IMR-90 (cell line): ENCODE results near the gene JAKMIP2. TPM values are rescaled to one million over a fixed set of nuclear protein-coding genes. Genes with fewer than 3 reads are reported as not detected.

Source experiments
- ATAC-seq: fragments of 200-7000 bp; cut with Tn5 transposase; 2 replicates; pipeline ENCODE4 v1.9.1; 2020; ENCODE audit warnings: low read depth, mild to moderate bottlenecking, moderate library complexity
- BruUV-seq: library from RNA; stranded (reverse); fragments of 400-500 nt; replicated peaks from 2 replicates; lab custom pipeline; 2021; lab: Mats Ljungman, UMichigan
- CTCF ChIA-PET: fragments of 300-600 bp; formaldehyde crosslinking; extraction: SDS; loops from one replicate; lab custom pipeline; 2021; ENCODE audit warnings: antibody characterized with exemption; lab: Yijun Ruan, JAX
- POLR2A ChIA-PET: fragments of 300-600 bp; sonication (Branson Sonifier 250); formaldehyde crosslinking; loops from one replicate; lab custom pipeline; 2022; ENCODE audit warnings: antibody characterized with exemption; ENCODE audit not compliant: unreplicated experiment; lab: Charles Lee
- DNase-seq: peaks from one replicate; pipeline ENCODE4 v3.0.0; 2013
- H2AFZ ChIP-seq: replicated peaks from 2 replicates; pipeline ENCODE3; 2013; ENCODE audit warnings: low read length, mild to moderate bottlenecking; ENCODE audit not compliant: poor library complexity
- H2AK5ac ChIP-seq: 2 replicates; pipeline ENCODE4 v1.6.1; 2013; ENCODE audit warnings: low read depth, low read length, inconsistent platforms
- H2AK9ac ChIP-seq: replicated peaks from 2 replicates; pipeline ENCODE3; 2013; ENCODE audit warnings: mild to moderate bottlenecking, low read depth, low read length, moderate library complexity; ENCODE audit not compliant: poor library complexity
- H2BK120ac ChIP-seq: 2 replicates; pipeline ENCODE4 v1.6.1; 2013; ENCODE audit warnings: low read depth, low read length, inconsistent platforms
- H2BK15ac ChIP-seq: 3 replicates; pipeline ENCODE4 v1.6.1; 2013; ENCODE audit warnings: low read depth, low read length, inconsistent platforms
- H2BK20ac ChIP-seq: 2 replicates; pipeline ENCODE4 v1.6.1; 2013; ENCODE audit warnings: low read depth, mild to moderate bottlenecking, inconsistent platforms, low read length, moderate library complexity
- H2BK5ac ChIP-seq: 2 replicates; pipeline ENCODE4 v1.6.1; 2013; ENCODE audit warnings: mild to moderate bottlenecking, low read depth, low read length, inconsistent platforms; ENCODE audit not compliant: poor library complexity, severe bottlenecking
- H3K14ac ChIP-seq: replicated peaks from 2 replicates; pipeline ENCODE4 v1.6.1; 2013; ENCODE audit warnings: low read depth, low read length, inconsistent platforms
- H3K18ac ChIP-seq: 2 replicates; pipeline ENCODE4 v1.6.1; 2013; ENCODE audit warnings: low read depth, low read length, control low read depth
- H3K23ac ChIP-seq: 2 replicates; pipeline ENCODE4 v1.6.1; 2013; ENCODE audit warnings: low read depth, low read length, inconsistent platforms
- H3K27ac ChIP-seq: 2 replicates; pipeline ENCODE4 v1.5.1; 2013; ENCODE audit warnings: mild to moderate bottlenecking, control low read depth, low read length; ENCODE audit not compliant: insufficient read depth
- H3K27me3 ChIP-seq: 2 replicates; pipeline ENCODE4 v1.6.1; 2013; ENCODE audit warnings: low read length; ENCODE audit not compliant: control insufficient read depth, insufficient read depth
- H3K36me3 ChIP-seq: 2 replicates; pipeline ENCODE4 v1.6.1; 2013; ENCODE audit warnings: low read length, mixed read lengths; ENCODE audit not compliant: control insufficient read depth, insufficient read depth
- H3K4ac ChIP-seq: 2 replicates; pipeline ENCODE4 v1.6.1; 2013; ENCODE audit warnings: low read depth, low read length, inconsistent platforms
- H3K4me1 ChIP-seq: 2 replicates; pipeline ENCODE4 v1.6.1; 2013; ENCODE audit warnings: low read length, mixed read lengths; ENCODE audit not compliant: control insufficient read depth, insufficient read depth
- H3K4me2 ChIP-seq: 2 replicates; pipeline ENCODE4 v1.6.1; 2013; ENCODE audit warnings: low read depth, mild to moderate bottlenecking, control low read depth, low read length, moderate library complexity
- H3K4me3 ChIP-seq: 2 replicates; pipeline ENCODE4 v1.5.1; 2013; ENCODE audit warnings: low read depth, mild to moderate bottlenecking, control low read depth, low read length, moderate library complexity; ENCODE audit not compliant: insufficient read depth
- H3K56ac ChIP-seq: 2 replicates; pipeline ENCODE4 v1.6.1; 2013; ENCODE audit warnings: low read length, inconsistent platforms; ENCODE audit not compliant: insufficient read depth; ENCODE audit errors: extremely low read depth
- H3K79me1 ChIP-seq, 2 experiments: 2 replicates each; pipeline ENCODE4 v1.6.1; 2013; ENCODE audit warnings: low read length in 2 of 2, inconsistent platforms in 1 of 2, low read depth in 1 of 2
- H3K9ac ChIP-seq: 2 replicates; pipeline ENCODE4 v1.6.1; 2013; ENCODE audit warnings: low read depth, low read length, control low read depth
- H3K9me1 ChIP-seq: 2 replicates; pipeline ENCODE4 v1.6.1; 2013; ENCODE audit warnings: low read length, inconsistent platforms; ENCODE audit not compliant: insufficient read depth
- H3K9me3 ChIP-seq: 2 replicates; pipeline ENCODE4 v1.6.1; 2013; ENCODE audit warnings: low read length; ENCODE audit not compliant: control insufficient read depth, insufficient read depth
- H4K20me1 ChIP-seq: 2 replicates; pipeline ENCODE4 v1.6.1; 2013; ENCODE audit warnings: low read length, inconsistent platforms; ENCODE audit not compliant: insufficient read depth
- H4K5ac ChIP-seq: 2 replicates; pipeline ENCODE4 v1.6.1; 2013; ENCODE audit warnings: mild to moderate bottlenecking, low read depth, low read length, control low read depth
- H4K8ac ChIP-seq, 2 experiments: 2 replicates each; pipeline ENCODE4 v1.6.1; 2013; ENCODE audit warnings: low read depth in 2 of 2, low read length in 2 of 2, control low read depth in 1 of 2, inconsistent platforms in 1 of 2
- H4K91ac ChIP-seq: 2 replicates; pipeline ENCODE4 v1.6.1; 2013; ENCODE audit warnings: low read depth, low read length, inconsistent platforms; ENCODE audit not compliant: insufficient read depth
- CEBPB ChIP-seq: IDR thresholded peaks from 2 replicates; pipeline ENCODE4 v1.6.1; 2012; ENCODE audit warnings: low read depth, low read length, improper control_type of control experiment
- FOS ChIP-seq: fragments of 150-350 bp; IDR thresholded peaks from 2 replicates; pipeline ENCODE4 v1.6.1; 2016; ENCODE audit warnings: low read depth, low read length
- MAZ ChIP-seq: IDR thresholded peaks from 2 replicates; pipeline ENCODE4 v1.6.1; 2012; ENCODE audit warnings: low read depth, mild to moderate bottlenecking, low read length, improper control_type of control experiment, moderate library complexity, borderline replicate concordance
- MXI1 ChIP-seq: IDR thresholded peaks from 2 replicates; pipeline ENCODE4 v1.6.1; 2012; ENCODE audit warnings: low read depth, mild to moderate bottlenecking, low read length, moderate library complexity, borderline replicate concordance
- SMC3 ChIP-seq: fragments of 150-350 bp; IDR thresholded peaks from 2 replicates; pipeline ENCODE4 v1.6.1; 2016; ENCODE audit warnings: low read depth, mild to moderate bottlenecking, antibody characterized with exemption, low read length, moderate library complexity
- WGBS, 2 experiments: methylation state at CpG; one replicate each; pipeline versions ENCODE4 v1.1.5 to v1.1.7; 2013; ENCODE audit warnings: missing lambda C conversion rate in 2 of 2; ENCODE audit not compliant: insufficient read length in 1 of 2; ENCODE audit errors: extremely low coverage in 2 of 2; 5-methylcytosine and 5-hydroxymethylcytosine counted together
- dilution Hi-C: fragments of 300-500 bp; cut with HindIII; formaldehyde crosslinking; loops from one replicate; pipeline ENCODE4 v1.14.3; 2018; ENCODE audit warnings: low sequenced_read_pairs; ENCODE audit not compliant: unreplicated experiment
- in situ Hi-C: fragments of 300-500 bp; cut with MboI; formaldehyde crosslinking; loops from 3 replicates; pipeline ENCODE4 v1.14.3; 2019; ENCODE audit warnings: low sequenced_read_pairs, inconsistent platforms, mixed read lengths
- intact Hi-C: fragments of 100-400 bp; cut with micrococcal nuclease; formaldehyde crosslinking; loops from 2 replicates; pipeline ENCODE4 v1.10.0; 2022
- polyA plus RNA-seq, 3 experiments: library from polyadenylated mRNA; depleted of rRNA; stranded (reverse); fragments of >200 nt; gene quantifications; 2 replicates each; pipeline ENCODE4 v1.2.3, GENCODE V29; 2012; ENCODE audit warnings: low replicate concordance in 1 of 3
- total RNA-seq: library from RNA; depleted of rRNA; stranded (reverse); fragments of >200 nt; gene quantifications from 2 replicates; pipeline ENCODE4 v1.2.3, GENCODE V29; 2012
- TF ChIP-seq, protein P1 (sequence below): fragments of 150-350 bp; IDR thresholded peaks from 2 replicates; pipeline ENCODE4 v1.6.1; 2016; ENCODE audit warnings: low read depth, mild to moderate bottlenecking, low read length, moderate library complexity, borderline replicate concordance
- TF ChIP-seq, protein P2 (sequence below): conservative IDR thresholded peaks from 2 replicates; pipeline ENCODE4 v1.5.1; 2012; ENCODE audit warnings: mild to moderate bottlenecking, low read depth, low read length, improper control_type of control experiment

Gene JAKMIP2
- total and polyA plus RNA-seq, 2 of the 4 experiments (the other 2 are of a cell fraction), result under 0.01 TPM; not detected in 1

DNA sequence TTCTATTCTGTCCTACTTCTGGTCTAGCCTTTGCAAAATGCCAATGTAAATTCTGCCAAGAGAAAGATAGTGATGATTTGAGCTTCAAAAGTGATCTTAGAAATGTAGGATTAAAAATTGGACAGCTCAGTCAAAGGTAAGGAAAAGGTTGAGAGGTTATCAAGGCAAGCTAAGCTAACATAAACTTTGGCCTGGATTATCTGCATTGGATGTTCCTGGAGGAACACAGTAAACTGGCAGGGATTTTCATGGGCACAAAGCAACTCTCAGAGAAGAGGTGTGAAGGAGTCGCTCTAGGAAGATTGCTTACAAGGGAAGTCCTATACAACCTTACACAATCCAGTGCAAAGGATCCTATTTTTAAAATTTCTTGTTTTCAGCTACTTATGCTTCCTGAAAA is 115.2 kb downstream of the JAKMIP2 start:
- BruUV-seq, result no TSS peak
- ChIA-PET CTCF (no interaction called here), POLR2A (no interaction called here)
- ATAC-seq (no peak), DNase-seq (no peak)
- no peak overlapping the region for H3K56ac ChIP-seq
- no CpG with 5 or more reads among the region's 1 CpG for WGBS, 2 experiments
- no peaks in the 10 kb centered on the region for H3K4me1 ChIP-seq
- intact Hi-C loops, result no loop called here
- no peak overlapping the region for H4K91ac ChIP-seq
- H2BK20ac ChIP-seq, result no peak overlapping the region
- no peak overlapping the region for H2BK5ac ChIP-seq
- no peak overlapping the region for H3K9ac ChIP-seq
- H2AK9ac ChIP-seq, result no peak overlapping the region
- no peak overlapping the region for H4K8ac ChIP-seq
- no peak overlapping the region for H2BK15ac ChIP-seq
- dilution Hi-C loops, result no loop called here
- H3K9me1 ChIP-seq, result no peaks in the 10 kb centered on the region
- H3K9me3 ChIP-seq, result no peaks in the 10 kb centered on the region
- no peaks in the 10 kb centered on the region for H3K36me3 ChIP-seq
- no peak overlapping the region for H2BK120ac ChIP-seq
- no peak overlapping the region for H3K23ac ChIP-seq
- no peak overlapping the region for H3K4me3 ChIP-seq
- H3K79me1 ChIP-seq, result no peaks in the 10 kb centered on the region
- TF ChIP-seq MAZ (no peak), CEBPB (no peak), MXI1 (no peak), FOS (no peak), SMC3 (no peak)
- TF ChIP-seq, protein P1, sequence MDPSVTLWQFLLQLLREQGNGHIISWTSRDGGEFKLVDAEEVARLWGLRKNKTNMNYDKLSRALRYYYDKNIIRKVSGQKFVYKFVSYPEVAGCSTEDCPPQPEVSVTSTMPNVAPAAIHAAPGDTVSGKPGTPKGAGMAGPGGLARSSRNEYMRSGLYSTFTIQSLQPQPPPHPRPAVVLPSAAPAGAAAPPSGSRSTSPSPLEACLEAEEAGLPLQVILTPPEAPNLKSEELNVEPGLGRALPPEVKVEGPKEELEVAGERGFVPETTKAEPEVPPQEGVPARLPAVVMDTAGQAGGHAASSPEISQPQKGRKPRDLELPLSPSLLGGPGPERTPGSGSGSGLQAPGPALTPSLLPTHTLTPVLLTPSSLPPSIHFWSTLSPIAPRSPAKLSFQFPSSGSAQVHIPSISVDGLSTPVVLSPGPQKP, result no peak
- TF ChIP-seq, protein P2, sequence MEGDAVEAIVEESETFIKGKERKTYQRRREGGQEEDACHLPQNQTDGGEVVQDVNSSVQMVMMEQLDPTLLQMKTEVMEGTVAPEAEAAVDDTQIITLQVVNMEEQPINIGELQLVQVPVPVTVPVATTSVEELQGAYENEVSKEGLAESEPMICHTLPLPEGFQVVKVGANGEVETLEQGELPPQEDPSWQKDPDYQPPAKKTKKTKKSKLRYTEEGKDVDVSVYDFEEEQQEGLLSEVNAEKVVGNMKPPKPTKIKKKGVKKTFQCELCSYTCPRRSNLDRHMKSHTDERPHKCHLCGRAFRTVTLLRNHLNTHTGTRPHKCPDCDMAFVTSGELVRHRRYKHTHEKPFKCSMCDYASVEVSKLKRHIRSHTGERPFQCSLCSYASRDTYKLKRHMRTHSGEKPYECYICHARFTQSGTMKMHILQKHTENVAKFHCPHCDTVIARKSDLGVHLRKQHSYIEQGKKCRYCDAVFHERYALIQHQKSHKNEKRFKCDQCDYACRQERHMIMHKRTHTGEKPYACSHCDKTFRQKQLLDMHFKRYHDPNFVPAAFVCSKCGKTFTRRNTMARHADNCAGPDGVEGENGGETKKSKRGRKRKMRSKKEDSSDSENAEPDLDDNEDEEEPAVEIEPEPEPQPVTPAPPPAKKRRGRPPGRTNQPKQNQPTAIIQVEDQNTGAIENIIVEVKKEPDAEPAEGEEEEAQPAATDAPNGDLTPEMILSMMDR, result no peak
- no peak overlapping the region for H3K27ac ChIP-seq
- H3K4me2 ChIP-seq, result no peak overlapping the region
- no peak overlapping the region for H3K18ac ChIP-seq
- H4K5ac ChIP-seq, result no peak overlapping the region
- H2AK5ac ChIP-seq, result no peak overlapping the region
- H2AFZ ChIP-seq, result no peak overlapping the region
- H3K27me3 ChIP-seq, result no peaks in the 10 kb centered on the region
- in situ Hi-C loops, result no loop called here
- H3K4ac ChIP-seq, result no peak overlapping the region
- no peaks in the 10 kb centered on the region for H4K20me1 ChIP-seq
- no peak overlapping the region for H3K14ac ChIP-seq
